Pericardium fibroblast (primary cell): ENCODE measurements around the gene SLC50A1. TPM values are rescaled to one million over a fixed set of nuclear protein-coding genes. Genes with fewer than 3 reads are reported as not detected.

ENCODE experiments used
- total RNA-seq: library from RNA; depleted of rRNA; stranded (reverse); fragments of >200 nt; gene quantifications from 2 replicates; pipeline ENCODE4 v1.2.3, GENCODE V29; 2015

Gene SLC50A1
- 34.8 and 37.5 TPM in 2 replicates for total RNA-seq

GRCh38 chr1:155135415-155136028 is at the start of gene SLC50A1:
SLC50A1 (plus strand) TSS chr1:155135852; CDS start chr1:155135912, 60 bp downstream.

GRCh38 chr1:155127105-155127966 is 8.3 kb upstream of the SLC50A1 start, which contains the start of gene EFNA1:
EFNA1 (plus strand) TSS chr1:155127876; CDS start chr1:155127978, 102 bp downstream.

GRCh38 chr1:155139895-155140629 is 4.4 kb downstream of the SLC50A1 start, which contains the start of gene DPM3:
DPM3 (minus strand) TSS chr1:155140531; CDS start chr1:155140240, 291 bp downstream.

DNA sequence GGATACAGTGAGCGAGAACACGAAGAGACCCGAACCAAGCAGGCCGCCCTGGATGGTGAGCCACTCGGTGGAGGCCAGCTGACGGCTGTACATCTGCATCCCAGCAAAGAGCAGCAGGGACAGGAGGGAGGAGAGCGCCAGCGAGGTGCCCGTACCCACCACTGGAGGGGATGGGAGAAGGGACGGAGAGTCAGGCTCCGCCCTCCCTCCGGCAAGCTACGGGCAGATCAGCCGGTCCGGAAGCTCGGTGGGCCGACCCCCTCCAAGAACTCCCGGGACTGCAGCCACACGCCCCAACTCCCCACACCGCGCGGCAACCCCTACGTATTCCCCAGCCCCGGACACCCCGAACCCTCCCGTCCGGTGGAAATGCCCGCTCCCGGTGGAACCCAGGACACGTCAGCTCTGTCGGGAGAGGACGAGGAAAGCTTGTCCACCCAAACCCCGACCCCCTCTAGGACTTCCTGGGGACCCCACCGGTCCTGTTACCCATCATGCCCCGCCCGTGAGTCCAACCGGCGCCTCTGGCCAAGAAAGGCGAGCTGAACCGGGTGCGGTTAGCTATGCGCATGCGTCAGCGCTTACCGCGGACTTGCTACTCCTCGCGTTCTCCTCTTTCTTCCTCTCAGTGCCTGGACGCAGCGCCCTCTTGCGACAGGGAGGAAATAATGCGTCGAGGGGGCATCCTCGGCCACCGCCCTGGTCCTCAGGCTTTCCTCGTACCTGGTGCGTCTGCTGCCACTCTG is 37.3 kb downstream of the SLC50A1 start, which contains the start of gene KRTCAP2:
KRTCAP2 (minus strand) TSS at position 573 of the 746 bp plus-strand sequence; CDS start at position 493, 80 bp downstream.

GRCh38 chr1:155173478-155174323 is 38.0 kb downstream of the SLC50A1 start, which contains the start of gene TRIM46:
TRIM46 (plus strand) TSS chr1:155173849; CDS start chr1:155173967, 118 bp downstream.

Other genes with a start within 250 kb of the SLC50A1 start
- gene PMVK, start 199.1 kb upstream of the SLC50A1 start, total RNA-seq = 6.3 and 12.3 TPM in 2 replicates
- 55.8 and 72.9 TPM in 2 replicates for gene PBXIP1, start 179.8 kb upstream of the SLC50A1 start, total RNA-seq
- 11.3 and 18.2 TPM in 2 replicates for gene PYGO2, start 174.1 kb upstream of the SLC50A1 start, total RNA-seq
- 188 and 214 TPM in 2 replicates for gene SHC1, start 165.1 kb upstream of the SLC50A1 start, total RNA-seq
- gene CKS1B, start 161.2 kb upstream of the SLC50A1 start, total RNA-seq = 22.6 and 36.2 TPM in 2 replicates
- gene FLAD1, start 152.5 kb upstream of the SLC50A1 start, total RNA-seq = 18.4 and 18.5 TPM in 2 replicates
- not detected in 2 replicates for gene LENEP, start 142.3 kb upstream of the SLC50A1 start, total RNA-seq
- gene ZBTB7B, start 133.1 kb upstream of the SLC50A1 start, total RNA-seq = 12.3 and 21.6 TPM in 2 replicates
- gene DCST2, start 102.1 kb upstream of the SLC50A1 start, total RNA-seq = not detected in 2 replicates
- not detected in 2 replicates for gene DCST1, start 102.0 kb upstream of the SLC50A1 start, total RNA-seq
- gene ADAM15, start 84.5 kb upstream of the SLC50A1 start, total RNA-seq = 94.3 and 109 TPM in 2 replicates
- gene EFNA4, start 72.1 kb upstream of the SLC50A1 start, total RNA-seq = 7.9 and 9.1 TPM in 2 replicates
- gene EFNA3, start 57.0 kb upstream of the SLC50A1 start, total RNA-seq = 2.3 and 4.9 TPM in 2 replicates
- 3.6 and 10.2 TPM in 2 replicates for gene EFNA1, start 8.0 kb upstream of the SLC50A1 start, total RNA-seq
- gene DPM3, start 4.7 kb downstream of the SLC50A1 start, total RNA-seq = 35.0 and 39.2 TPM in 2 replicates
- 149 and 159 TPM in 2 replicates for gene KRTCAP2, start 37.5 kb downstream of the SLC50A1 start, total RNA-seq
- gene TRIM46, start 38.0 kb downstream of the SLC50A1 start, total RNA-seq = 1.1 and 1.3 TPM in 2 replicates
- gene THBS3, start 72.0 kb downstream of the SLC50A1 start, total RNA-seq = 23.6 and 32.7 TPM in 2 replicates
- 48.7 and 61.6 TPM in 2 replicates for gene MTX1, start 72.8 kb downstream of the SLC50A1 start, total RNA-seq
- 19.4 and 25.4 TPM in 2 replicates for gene ENTREP3, start 119.6 kb downstream of the SLC50A1 start, total RNA-seq
- gene SCAMP3, start 126.5 kb downstream of the SLC50A1 start, total RNA-seq = 61.1 and 77.8 TPM in 2 replicates
- 20.5 and 21.6 TPM in 2 replicates for gene CLK2, start 137.7 kb downstream of the SLC50A1 start, total RNA-seq
- 1.2 and 2.3 TPM in 2 replicates for gene HCN3, start 141.6 kb downstream of the SLC50A1 start, total RNA-seq
- gene PKLR, start 165.6 kb downstream of the SLC50A1 start, total RNA-seq = not detected in 2 replicates
- 218 and 306 TPM in 2 replicates for gene FDPS, start 173.0 kb downstream of the SLC50A1 start, total RNA-seq
- gene RUSC1, start 185.0 kb downstream of the SLC50A1 start, total RNA-seq = 31.9 and 37.2 TPM in 2 replicates